B cell (primary cell): ENCODE data around the gene LMX1B. TPM values are rescaled to one million over a fixed set of nuclear protein-coding genes. Genes with fewer than 3 reads are reported as not detected.

ENCODE experiments used
- ATAC-seq: fragments of 200-7000 bp; cut with Tn5 transposase; one replicate; pipeline ENCODE4 v1.10.0; 2021; ENCODE audit warnings: low read depth, mild to moderate bottlenecking, moderate number of reproducible peaks, moderate library complexity
- CTCF ChIA-PET: fragments of 350-600 bp; sonication (Branson Sonifier 250); formaldehyde crosslinking; loops from one replicate; lab custom pipeline; 2021; ENCODE audit warnings: antibody characterized with exemption, inconsistent platforms; lab: Charles Lee
- POLR2A ChIA-PET: fragments of 350-600 bp; sonication (Branson Sonifier 250); formaldehyde crosslinking; loops from one replicate; lab custom pipeline; 2021; ENCODE audit warnings: antibody characterized with exemption; lab: Charles Lee
- DNase-seq: peaks from one replicate; pipeline ENCODE4 v3.0.0; 2013
- H2AFZ ChIP-seq: 2 replicates; pipeline ENCODE4 v1.6.1; 2012; ENCODE audit warnings: mild to moderate bottlenecking, low read depth, low read length; ENCODE audit not compliant: insufficient read depth, poor library complexity, severe bottlenecking
- H3K27ac ChIP-seq, 2 donors: 1 replicate in 1 of 2; 2 replicates in 1 of 2; pipeline ENCODE4 v1.5.1; 2012 to 2013; ENCODE audit warnings: low read length in 2 of 2, mild to moderate bottlenecking in 2 of 2, moderate library complexity in 1 of 2
- H3K27me3 ChIP-seq, 4 experiments: fragments of 200-600 bp in 1 of 4; sonication (generic) in 1 of 4; replicated peaks in 1 of 4; 1 replicate in 2 of 4; 2 replicates in 2 of 4; pipeline versions ENCODE4 v1.6.1 to v1.7.0; 2013 to 2016; ENCODE audit warnings: low read length in 3 of 4, mild to moderate bottlenecking in 2 of 4, mixed read lengths in 1 of 4, moderate library complexity in 1 of 4; ENCODE audit not compliant: insufficient read depth in 4 of 4, control insufficient read depth in 3 of 4; ENCODE audit errors: control extremely low read depth in 1 of 4
- H3K36me3 ChIP-seq, 2 experiments: replicated peaks in 1 of 2; 1 replicate in 1 of 2; 2 replicates in 1 of 2; pipeline versions ENCODE4 v1.6.1 to v1.7.1; 2013; ENCODE audit warnings: low read length in 1 of 2; ENCODE audit not compliant: insufficient read depth in 2 of 2, control insufficient read depth in 1 of 2; ENCODE audit errors: control extremely low read depth in 1 of 2, extremely low read depth in 1 of 2
- H3K4me1 ChIP-seq, 2 donors: fragments of 200-600 bp in 1 of 2; sonication (generic) in 1 of 2; 1 replicate in 1 of 2; 2 replicates in 1 of 2; pipeline versions ENCODE4 v1.5.1 to v1.6.1; 2013 to 2017; ENCODE audit warnings: low read length in 2 of 2; ENCODE audit not compliant: control insufficient read depth in 2 of 2, insufficient read depth in 2 of 2
- H3K4me2 ChIP-seq: replicated peaks from 2 replicates; pipeline ENCODE3; 2012; ENCODE audit warnings: mild to moderate bottlenecking, low read depth, low read length; ENCODE audit not compliant: poor library complexity, severe bottlenecking
- H3K4me3 ChIP-seq, 5 experiments: fragments of 200-600 bp in 1 of 5; sonication (generic) in 1 of 5; 1 replicate in 3 of 5; 2 replicates in 2 of 5; pipeline versions ENCODE4 v1.5.1 to v1.7.0; 2011 to 2016; ENCODE audit warnings: low read length in 4 of 5, mild to moderate bottlenecking in 4 of 5, low read depth in 2 of 5, control low read depth in 1 of 5, moderate library complexity in 1 of 5; ENCODE audit not compliant: insufficient read depth in 1 of 5; ENCODE audit errors: control extremely low read depth in 1 of 5, extremely low read depth in 1 of 5
- H3K79me2 ChIP-seq: fragments of 200-600 bp; sonication (generic); one replicate; pipeline ENCODE4 v1.6.0; 2016; ENCODE audit warnings: low read length; ENCODE audit not compliant: control insufficient read depth, insufficient read depth
- H3K9ac ChIP-seq: fragments of 200-600 bp; sonication (generic); 2 replicates; pipeline ENCODE4 v1.6.1; 2017; ENCODE audit warnings: mild to moderate bottlenecking, low read length, moderate library complexity
- H3K9me3 ChIP-seq, 3 donors: one replicate each; pipeline versions ENCODE4 v1.6.1 to v1.7.1; 2013; ENCODE audit warnings: low read length in 2 of 3; ENCODE audit not compliant: control insufficient read depth in 2 of 3, insufficient read depth in 1 of 3; ENCODE audit errors: control extremely low read depth in 1 of 3
- H4K20me1 ChIP-seq: 2 replicates; pipeline ENCODE4 v1.6.0; 2012; ENCODE audit warnings: mild to moderate bottlenecking, low read length; ENCODE audit not compliant: insufficient read depth, control insufficient read depth, poor library complexity, severe bottlenecking
- H3K27ac Mint-ChIP-seq: one replicate; pipeline ENCODE4 v1.8.0; 2021; ENCODE audit warnings: mixed read lengths
- H3K27me3 Mint-ChIP-seq: one replicate; pipeline ENCODE4 v1.8.0; 2021; ENCODE audit warnings: mixed read lengths
- H3K4me1 Mint-ChIP-seq: one replicate; pipeline ENCODE4 v1.8.0; 2021; ENCODE audit warnings: mixed read lengths
- H3K4me3 Mint-ChIP-seq: one replicate; pipeline ENCODE4 v1.8.0; 2021; ENCODE audit warnings: mixed read lengths
- H3K9me3 Mint-ChIP-seq: one replicate; pipeline ENCODE4 v1.8.0; 2022; ENCODE audit warnings: mixed read lengths; ENCODE audit not compliant: insufficient read depth
- CTCF ChIP-seq: fragments of 200-600 bp; IDR thresholded peaks from one replicate; pipeline ENCODE4 v1.8.0; 2022; ENCODE audit warnings: antibody characterized with exemption, mild to moderate bottlenecking
- EZH2 ChIP-seq: IDR thresholded peaks from 2 replicates; pipeline ENCODE4 v1.6.1; 2012; ENCODE audit warnings: borderline replicate concordance, low read depth, mild to moderate bottlenecking, moderate library complexity, low read length; ENCODE audit not compliant: insufficient read depth, poor library complexity, severe bottlenecking
- WGBS: methylation state at CpG from one replicate; pipeline ENCODE4 v1.1.5; 2013; ENCODE audit warnings: missing lambda C conversion rate; ENCODE audit not compliant: insufficient coverage; 5-methylcytosine and 5-hydroxymethylcytosine counted together
- intact Hi-C: fragments of 100-400 bp; cut with micrococcal nuclease; formaldehyde crosslinking; loops from one replicate; pipeline ENCODE4 v1.10.0; 2022
- polyA plus RNA-seq: library from polyadenylated mRNA; depleted of rRNA; stranded (reverse); fragments of >200 nt; gene quantifications from 2 replicates; pipeline ENCODE4 v1.2.3, GENCODE V29; 2012
- total RNA-seq, 2 donors: library from RNA; stranded (reverse); fragments of 120-200 nt in 1 of 2; gene quantifications; 1 replicate in 1 of 2; 2 replicates in 1 of 2; pipeline versions ENCODE4 v1.2.3 to v1.2.4, GENCODE V29; 2013 to 2022

The LMX1B gene
- total and polyA plus RNA-seq, 2 donors (not counting 1 experiment from before 2014, with no cell fraction given): not detected

GRCh38 chr9:126614088-126614454 lies 343 bp downstream of the LMX1B start:
- ATAC-seq (no peak), DNase-seq (peak; percentile 41)
- Histone ChIP-seq H3K9me3 (peaks cover 0 to 28% (median 0%) of the 10 kb centered on the region in 3 donors), H3K27me3 (peaks cover 0 to 83% (median 53%) of the 10 kb centered on the region in 4 experiments), H3K79me2 (no peaks in the 10 kb centered on the region), H3K4me2 (peak overlapping the region; percentile 67), H3K4me3 (no peak overlapping the region), H3K4me1 (peaks cover 43 to 59% of the 10 kb centered on the region in 2 donors), H2AFZ (no peak overlapping the region), H4K20me1 (no peaks in the 10 kb centered on the region), H3K27ac (no peak overlapping the region), H3K36me3 (no peaks in the 10 kb centered on the region), H3K9ac (no peak overlapping the region)
- CTCF ChIA-PET: no interaction called here
- intact Hi-C loops: no loop called here
- Mint-ChIP-seq H3K4me1 (peaks cover 38% of the 10 kb centered on the region), H3K27me3 (peaks cover 59% of the 10 kb centered on the region), H3K4me3 (peak overlapping the region; percentile 83), H3K27ac (no peak overlapping the region), H3K9me3 (no peaks in the 10 kb centered on the region)
- 5% methylated on average over 59 of the region's 64 CpGs for WGBS
- TF ChIP-seq CTCF (no peak), EZH2 (no peak)
- POLR2A ChIA-PET: no interaction called here

GRCh38 chr9:126614455-126615244 lies 922 bp downstream of the LMX1B start:
- Histone ChIP-seq H3K4me2 (peak overlapping the region; percentile 67), H3K27ac (no peak overlapping the region), H3K79me2 (no peaks in the 10 kb centered on the region), H3K9me3 (peaks cover 0 to 28% (median 0%) of the 10 kb centered on the region in 3 donors), H3K4me3 (peak overlapping the region in 2 of 5 experiments; percentile 5 to 16), H3K9ac (no peak overlapping the region), H4K20me1 (no peaks in the 10 kb centered on the region), H3K4me1 (peaks cover 43 to 62% of the 10 kb centered on the region in 2 donors), H3K27me3 (peaks cover 0 to 83% (median 52%) of the 10 kb centered on the region in 4 experiments), H3K36me3 (no peaks in the 10 kb centered on the region), H2AFZ (no peak overlapping the region)
- POLR2A ChIA-PET: no interaction called here
- ATAC-seq (no peak), DNase-seq (peak; percentile 48)
- peak overlapping the region; percentile 83 for H3K4me3 Mint-ChIP-seq
- no peak overlapping the region for H3K27ac Mint-ChIP-seq
- intact Hi-C loops: no loop called here
- peaks cover 38% of the 10 kb centered on the region for H3K4me1 Mint-ChIP-seq
- no peaks in the 10 kb centered on the region for H3K9me3 Mint-ChIP-seq
- peaks cover 58% of the 10 kb centered on the region for H3K27me3 Mint-ChIP-seq
- TF ChIP-seq EZH2: no peak
- TF ChIP-seq CTCF: no peak
- CTCF ChIA-PET: no interaction called here
- WGBS: 10% methylated on average over 60 of the region's 65 CpGs
